ENCODE results near the gene SACS.

The SACS gene

GRCh38 chr13:23399347-23399746 lies 34.2 kb downstream of the SACS start:
- H3K27ac ChIP-seq (ENCODE audit: low read length) = no peak overlapping the region
- H3K9me3 ChIP-seq (ENCODE audit: control insufficient read depth in 1 of 2, low read length in 2 of 2) = no peaks in the 10 kb centered on the region
- no peak overlapping the region for H3K4me3 ChIP-seq (ENCODE audit: low read depth in 1 of 2, low read length in 2 of 2)
- no peaks in the 10 kb centered on the region for H3K36me3 ChIP-seq (ENCODE audit: control insufficient read depth in 1 of 2, insufficient read depth in 2 of 2, low read length in 2 of 2)
- H3K27me3 ChIP-seq (ENCODE audit: low read depth, low read length) = no peaks in the 10 kb centered on the region
- no peaks in the 10 kb centered on the region for H3K4me1 ChIP-seq (ENCODE audit: control insufficient read depth in 1 of 2, insufficient read depth in 2 of 2, low read length in 2 of 2)

- H3K27ac ChIP-seq (ENCODE audit: low read length) = no peak overlapping the region
- no peak overlapping the region for H3K4me3 ChIP-seq (ENCODE audit: low read depth in 1 of 2, low read length in 2 of 2)
- no peaks in the 10 kb centered on the region for H3K36me3 ChIP-seq (ENCODE audit: control insufficient read depth in 1 of 2, insufficient read depth in 2 of 2, low read length in 2 of 2)
- H3K27me3 ChIP-seq (ENCODE audit: low read depth, low read length) = no peaks in the 10 kb centered on the region
- no peaks in the 10 kb centered on the region for H3K9me3 ChIP-seq (ENCODE audit: control insufficient read depth in 1 of 2, low read length in 2 of 2)
- no peaks in the 10 kb centered on the region for H3K4me1 ChIP-seq (ENCODE audit: control insufficient read depth in 1 of 2, insufficient read depth in 2 of 2, low read length in 2 of 2)
Observed at GRCh38 chr13:23394821-23395220, 38.7 kb downstream of the SACS start.

GRCh38 chr13:23392925-23393645 lies 40.4 kb downstream of the SACS start:
- H3K4me1 ChIP-seq (ENCODE audit: control insufficient read depth in 1 of 2, insufficient read depth in 2 of 2, low read length in 2 of 2) = no peaks in the 10 kb centered on the region
- no peaks in the 10 kb centered on the region for H3K27me3 ChIP-seq (ENCODE audit: low read depth, low read length)
- H3K27ac ChIP-seq (ENCODE audit: low read length) = no peak overlapping the region
- no peak overlapping the region for H3K4me3 ChIP-seq (ENCODE audit: low read depth in 1 of 2, low read length in 2 of 2)
- no peaks in the 10 kb centered on the region for H3K36me3 ChIP-seq (ENCODE audit: control insufficient read depth in 1 of 2, insufficient read depth in 2 of 2, low read length in 2 of 2)
- no peaks in the 10 kb centered on the region for H3K9me3 ChIP-seq (ENCODE audit: control insufficient read depth in 1 of 2, low read length in 2 of 2)

- no peak overlapping the region for H3K27ac ChIP-seq (ENCODE audit: low read length)
- no peaks in the 10 kb centered on the region for H3K27me3 ChIP-seq (ENCODE audit: low read depth, low read length)
- H3K4me3 ChIP-seq (ENCODE audit: low read depth in 1 of 2, low read length in 2 of 2) = no peak overlapping the region
- H3K9me3 ChIP-seq (ENCODE audit: control insufficient read depth in 1 of 2, low read length in 2 of 2) = no peaks in the 10 kb centered on the region
- no peaks in the 10 kb centered on the region for H3K4me1 ChIP-seq (ENCODE audit: control insufficient read depth in 1 of 2, insufficient read depth in 2 of 2, low read length in 2 of 2)
- H3K36me3 ChIP-seq (ENCODE audit: control insufficient read depth in 1 of 2, insufficient read depth in 2 of 2, low read length in 2 of 2) = no peaks in the 10 kb centered on the region
Observed at GRCh38 chr13:23392313-23392712, 41.2 kb downstream of the SACS start.

GRCh38 chr13:23391752-23392151 lies 41.8 kb downstream of the SACS start:
- H3K36me3 ChIP-seq (ENCODE audit: control insufficient read depth in 1 of 2, insufficient read depth in 2 of 2, low read length in 2 of 2) = no peaks in the 10 kb centered on the region
- no peaks in the 10 kb centered on the region for H3K27me3 ChIP-seq (ENCODE audit: low read depth, low read length)
- no peak overlapping the region for H3K4me3 ChIP-seq (ENCODE audit: low read depth in 1 of 2, low read length in 2 of 2)
- H3K9me3 ChIP-seq (ENCODE audit: control insufficient read depth in 1 of 2, low read length in 2 of 2) = no peaks in the 10 kb centered on the region
- no peaks in the 10 kb centered on the region for H3K4me1 ChIP-seq (ENCODE audit: control insufficient read depth in 1 of 2, insufficient read depth in 2 of 2, low read length in 2 of 2)
- H3K27ac ChIP-seq (ENCODE audit: low read length) = no peak overlapping the region

GRCh38 chr13:23386533-23386932 lies 47.0 kb downstream of the SACS start:
- Histone ChIP-seq H3K36me3 (ENCODE audit: control insufficient read depth in 1 of 2, insufficient read depth in 2 of 2, low read length in 2 of 2) (no peaks in the 10 kb centered on the region), H3K27ac (ENCODE audit: low read length) (no peak overlapping the region), H3K4me3 (ENCODE audit: low read depth in 1 of 2, low read length in 2 of 2) (no peak overlapping the region), H3K4me1 (ENCODE audit: control insufficient read depth in 1 of 2, insufficient read depth in 2 of 2, low read length in 2 of 2) (no peaks in the 10 kb centered on the region), H3K27me3 (ENCODE audit: low read depth, low read length) (no peaks in the 10 kb centered on the region), H3K9me3 (ENCODE audit: control insufficient read depth in 1 of 2, low read length in 2 of 2) (no peaks in the 10 kb centered on the region)

GRCh38 chr13:23385931-23386330 lies 47.6 kb downstream of the SACS start:
- Histone ChIP-seq H3K4me1 (ENCODE audit: control insufficient read depth in 1 of 2, insufficient read depth in 2 of 2, low read length in 2 of 2) (no peaks in the 10 kb centered on the region), H3K27me3 (ENCODE audit: low read depth, low read length) (no peaks in the 10 kb centered on the region), H3K36me3 (ENCODE audit: control insufficient read depth in 1 of 2, insufficient read depth in 2 of 2, low read length in 2 of 2) (no peaks in the 10 kb centered on the region), H3K4me3 (ENCODE audit: low read depth in 1 of 2, low read length in 2 of 2) (no peak overlapping the region), H3K27ac (ENCODE audit: low read length) (no peak overlapping the region), H3K9me3 (ENCODE audit: control insufficient read depth in 1 of 2, low read length in 2 of 2) (no peaks in the 10 kb centered on the region)

- Histone ChIP-seq H3K27ac (ENCODE audit: low read length) (no peak overlapping the region), H3K4me1 (ENCODE audit: control insufficient read depth in 1 of 2, insufficient read depth in 2 of 2, low read length in 2 of 2) (peaks cover 0 to 7% of the 10 kb centered on the region in 2 donors), H3K27me3 (ENCODE audit: low read depth, low read length) (no peaks in the 10 kb centered on the region), H3K9me3 (ENCODE audit: control insufficient read depth in 1 of 2, low read length in 2 of 2) (no peaks in the 10 kb centered on the region), H3K4me3 (ENCODE audit: low read depth in 1 of 2, low read length in 2 of 2) (no peak overlapping the region), H3K36me3 (ENCODE audit: control insufficient read depth in 1 of 2, insufficient read depth in 2 of 2, low read length in 2 of 2) (no peaks in the 10 kb centered on the region)
Observed at GRCh38 chr13:23384111-23384510, 49.4 kb downstream of the SACS start.

- no peak overlapping the region for H3K27ac ChIP-seq (ENCODE audit: low read length)
- no peaks in the 10 kb centered on the region for H3K9me3 ChIP-seq (ENCODE audit: control insufficient read depth in 1 of 2, low read length in 2 of 2)
- H3K27me3 ChIP-seq (ENCODE audit: low read depth, low read length) = no peaks in the 10 kb centered on the region
Observed at GRCh38 chr13:23383151-23383550, 50.4 kb downstream of the SACS start.

GRCh38 chr13:23381866-23382265 lies 51.6 kb downstream of the SACS start:
- no peaks in the 10 kb centered on the region for H3K27me3 ChIP-seq (ENCODE audit: low read depth, low read length)

More at GRCh38 chr13:23383151-23383550, 50.4 kb downstream of the SACS start:
- no peaks in the 10 kb centered on the region for H3K36me3 ChIP-seq (ENCODE audit: control insufficient read depth in 1 of 2, insufficient read depth in 2 of 2, low read length in 2 of 2)
- no peak overlapping the region for H3K4me3 ChIP-seq (ENCODE audit: low read depth in 1 of 2, low read length in 2 of 2)
- H3K4me1 ChIP-seq (ENCODE audit: control insufficient read depth in 1 of 2, insufficient read depth in 2 of 2, low read length in 2 of 2) = peaks cover 0 to 7% of the 10 kb centered on the region in 2 donors

GRCh38 chr13:23380534-23380933 lies 53.0 kb downstream of the SACS start:
- H3K4me3 ChIP-seq (ENCODE audit: low read depth in 1 of 2, low read length in 2 of 2) = no peak overlapping the region
- no peaks in the 10 kb centered on the region for H3K9me3 ChIP-seq (ENCODE audit: control insufficient read depth in 1 of 2, low read length in 2 of 2)
- H3K36me3 ChIP-seq (ENCODE audit: control insufficient read depth in 1 of 2, insufficient read depth in 2 of 2, low read length in 2 of 2) = no peaks in the 10 kb centered on the region
- H3K27ac ChIP-seq (ENCODE audit: low read length) = no peak overlapping the region
- peaks cover 5 to 13% of the 10 kb centered on the region in 2 donors for H3K4me1 ChIP-seq (ENCODE audit: control insufficient read depth in 1 of 2, insufficient read depth in 2 of 2, low read length in 2 of 2)
- H3K27me3 ChIP-seq (ENCODE audit: low read depth, low read length) = no peaks in the 10 kb centered on the region

More at GRCh38 chr13:23381866-23382265, 51.6 kb downstream of the SACS start:
- H3K36me3 ChIP-seq (ENCODE audit: control insufficient read depth in 1 of 2, insufficient read depth in 2 of 2, low read length in 2 of 2) = no peaks in the 10 kb centered on the region
- H3K4me3 ChIP-seq (ENCODE audit: low read depth in 1 of 2, low read length in 2 of 2) = no peak overlapping the region
- H3K9me3 ChIP-seq (ENCODE audit: control insufficient read depth in 1 of 2, low read length in 2 of 2) = no peaks in the 10 kb centered on the region
- H3K27ac ChIP-seq (ENCODE audit: low read length) = no peak overlapping the region
- peaks cover 5 to 13% of the 10 kb centered on the region in 2 donors for H3K4me1 ChIP-seq (ENCODE audit: control insufficient read depth in 1 of 2, insufficient read depth in 2 of 2, low read length in 2 of 2)
